ENCODE data around the gene ARFGEF3. TPM values are rescaled to one million over a fixed set of nuclear protein-coding genes. Genes with fewer than 3 reads are reported as not detected.

Gene ARFGEF3
- total and polyA plus RNA-seq, 10 of the 15 experiments (the other 5 are each of a cell fraction or from before 2014, with no cell fraction given) = under 0.01 to 0.08 (median 0.02) TPM; not detected in 1

GRCh38 chr6:138377042-138377441, 215.3 kb downstream of the ARFGEF3 start (continued):
- no peak for TF ChIP-seq IRF5 (IDR thresholded peaks at IDR 0.05; ENCODE audit: borderline replicate concordance)
- no peak for TF ChIP-seq WRNIP1 (IDR thresholded peaks at IDR 0.05; ENCODE audit: borderline replicate concordance, low read depth, low read length)

GRCh38 chr6:138377844-138378243, 216.1 kb downstream of the ARFGEF3 start, which contains the start of gene SMIM28:
Gene SMIM28 (plus strand): TSS chr6:138377905. CDS start chr6:138378073, 168 bp downstream.
- WGBS (ENCODE audit: insufficient coverage, insufficient replicate concordance, low lambda C conversion rate, missing lambda C conversion rate) = 46% methylated on average over 6 of the region's 6 CpGs
- H3K9ac ChIP-seq (ENCODE audit: control insufficient read depth, insufficient read depth, low read length) = no peak within 1 kb of the TSS
- no peaks in the 10 kb centered on the region for H3K4me1 ChIP-seq (ENCODE audit: control insufficient read depth, insufficient read depth, low read length)
- BruUV-seq (replicated peaks) = no TSS peak
- RAD21 ChIA-PET (ENCODE audit: unreplicated experiment) = no interaction called here
- CTCF ChIA-PET = no interaction called here
- POLR2A ChIA-PET = no interaction called here
- H3K27ac ChIP-seq (ENCODE audit: control insufficient read depth, insufficient read depth) = no peak within 1 kb of the TSS
- H3K9me3 ChIP-seq (replicated peaks; ENCODE audit: control insufficient read depth, insufficient read depth, low read length) = no peaks in the 10 kb centered on the region
- no peaks in the 10 kb centered on the region for H3K36me3 ChIP-seq (ENCODE audit: control insufficient read depth in 2 of 2, insufficient read depth in 2 of 2, low read length in 1 of 2)
- H4K20me1 ChIP-seq (ENCODE audit: control insufficient read depth, insufficient read depth) = no peaks in the 10 kb centered on the region
- H3K4me2 ChIP-seq (ENCODE audit: control insufficient read depth, insufficient read depth) = no peak within 1 kb of the TSS
- no peaks in the 10 kb centered on the region for H3K79me2 ChIP-seq (ENCODE audit: control insufficient read depth, insufficient read depth, low read length)
- H3K4me3 ChIP-seq = no peak within 1 kb of the TSS
- H2AFZ ChIP-seq (ENCODE audit: control insufficient read depth, low read depth, low read length) = no peak within 1 kb of the TSS
- ATAC-seq (no peak), FAIRE-seq (no peak), DNase-seq (ENCODE audit: low read depth, low spot score) (no peak)
- in situ Hi-C loops (cut with MboI) = no loop called here
- intact Hi-C loops (cut with micrococcal nuclease; ENCODE audit: unreplicated experiment) = no loop called here
- TF ChIP-seq TBL1XR1 (IDR thresholded peaks at IDR 0.05; ENCODE audit: low read depth, low read length) (no peak), CEBPB (IDR thresholded peaks at IDR 0.05; ENCODE audit: borderline replicate concordance in 1 of 2, low read depth in 2 of 2, low read length in 2 of 2) (no peak), NFYB (IDR thresholded peaks at IDR 0.05; ENCODE audit: insufficient read depth, low read depth, low read length) (no peak)
- SMC1A ChIA-PET (ENCODE audit: uncharacterized antibody, unreplicated experiment) = interaction anchor here (0.6 to 1.1 kb wide), 4 partner anchors 9 to 271 kb away, joined by 3 read pairs; no protein-coding TSS in a partner anchor
- H3K27me3 ChIP-seq (replicated peaks in 1 of 2; ENCODE audit: control insufficient read depth in 2 of 2, insufficient read depth in 2 of 2, low read length in 1 of 2) = no peaks in the 10 kb centered on the region; a peak in 2 of 4 replicates

Measured in GM12878 (cell line).